Measurements from ENCODE around the gene PTRH1.

- no peak for TF ChIP-seq CTCF (IDR thresholded peaks at IDR 0.05)
- TF ChIP-seq POLR2A (IDR thresholded peaks at IDR 0.05) = no peak
- no peak for TF ChIP-seq POLR2AphosphoS5 (IDR thresholded peaks at IDR 0.05)
These were observed 20.4 kb downstream of the PTRH1 start for GRCh38 chr9:127694890-127695720.
